ENCODE measurements around the gene PI3. TPM values are rescaled to one million over a fixed set of nuclear protein-coding genes. Genes with fewer than 3 reads are reported as not detected.

PI3 gene
- total and polyA plus RNA-seq, 9 of the 15 experiments (the other 6 are each of a cell fraction or from before 2014, with no cell fraction given) = not detected

DNA sequence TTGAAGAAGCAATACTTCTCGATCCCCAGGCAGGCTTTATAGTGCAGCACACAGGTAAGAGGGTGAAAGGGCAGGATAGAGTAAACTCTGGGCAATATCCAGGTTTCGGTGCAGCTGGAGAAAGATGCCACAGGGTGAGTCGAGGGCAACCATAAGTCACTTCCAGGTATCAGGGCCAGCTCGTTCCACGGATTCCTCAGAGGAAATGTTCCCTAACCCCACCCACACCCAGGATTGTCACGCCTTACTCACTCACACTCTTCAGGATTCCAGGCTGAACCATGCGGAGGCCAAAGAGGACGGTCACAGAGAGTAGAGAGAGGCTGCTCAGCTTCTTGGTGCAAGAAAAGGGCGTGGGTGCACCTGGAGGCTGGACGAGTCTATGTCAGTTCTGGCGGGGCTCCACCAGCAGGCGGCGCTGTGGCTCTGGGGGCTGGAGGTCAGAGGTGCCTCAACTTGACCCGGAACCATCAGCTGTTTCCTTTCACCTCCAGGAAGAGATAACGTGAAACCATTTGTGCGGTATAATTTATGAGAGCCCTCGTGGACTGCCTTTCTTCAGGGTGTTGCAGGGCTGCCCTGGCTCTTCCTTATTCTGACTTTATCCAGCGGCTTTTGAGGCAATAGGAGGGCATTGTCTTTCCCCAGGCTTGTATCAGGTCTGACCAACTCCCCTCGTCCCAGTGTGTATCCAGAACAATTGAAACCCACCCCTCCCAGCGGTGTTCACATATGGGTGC, 36.0 kb upstream of the PI3 start (continued):
- TF ChIP-seq, protein P1, sequence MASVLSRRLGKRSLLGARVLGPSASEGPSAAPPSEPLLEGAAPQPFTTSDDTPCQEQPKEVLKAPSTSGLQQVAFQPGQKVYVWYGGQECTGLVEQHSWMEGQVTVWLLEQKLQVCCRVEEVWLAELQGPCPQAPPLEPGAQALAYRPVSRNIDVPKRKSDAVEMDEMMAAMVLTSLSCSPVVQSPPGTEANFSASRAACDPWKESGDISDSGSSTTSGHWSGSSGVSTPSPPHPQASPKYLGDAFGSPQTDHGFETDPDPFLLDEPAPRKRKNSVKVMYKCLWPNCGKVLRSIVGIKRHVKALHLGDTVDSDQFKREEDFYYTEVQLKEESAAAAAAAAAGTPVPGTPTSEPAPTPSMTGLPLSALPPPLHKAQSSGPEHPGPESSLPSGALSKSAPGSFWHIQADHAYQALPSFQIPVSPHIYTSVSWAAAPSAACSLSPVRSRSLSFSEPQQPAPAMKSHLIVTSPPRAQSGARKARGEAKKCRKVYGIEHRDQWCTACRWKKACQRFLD (CRISPR knock-in tag; IDR thresholded peaks at IDR 0.05) = 0 out of 2 replicates have a peak, but pooled peaks have one; percentile 34
- TF ChIP-seq, protein P2, sequence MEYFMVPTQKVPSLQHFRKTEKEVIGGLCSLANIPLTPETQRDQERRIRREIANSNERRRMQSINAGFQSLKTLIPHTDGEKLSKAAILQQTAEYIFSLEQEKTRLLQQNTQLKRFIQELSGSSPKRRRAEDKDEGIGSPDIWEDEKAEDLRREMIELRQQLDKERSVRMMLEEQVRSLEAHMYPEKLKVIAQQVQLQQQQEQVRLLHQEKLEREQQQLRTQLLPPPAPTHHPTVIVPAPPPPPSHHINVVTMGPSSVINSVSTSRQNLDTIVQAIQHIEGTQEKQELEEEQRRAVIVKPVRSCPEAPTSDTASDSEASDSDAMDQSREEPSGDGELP (CRISPR knock-in tag; IDR thresholded peaks at IDR 0.05; ENCODE audit: borderline replicate concordance) = peak; percentile 97
- TF ChIP-seq ETV6 (IDR thresholded peaks at IDR 0.05; ENCODE audit: borderline replicate concordance in 1 of 2, low read depth in 2 of 2, low read length in 1 of 2) (no peak), ETV6 (CRISPR knock-in tag; IDR thresholded peaks at IDR 0.05; ENCODE audit: borderline replicate concordance) (no peak), RB1 (IDR thresholded peaks at IDR 0.05; ENCODE audit: low read depth) (peak; percentile 56; the same call in 1 of the 2 replicates), NR2C2 (CRISPR knock-in tag; IDR thresholded peaks at IDR 0.05) (peak; percentile 95), NR2C2 (tag; IDR thresholded peaks at IDR 0.05) (peak; percentile 98), DIDO1 (tag; IDR thresholded peaks at IDR 0.05; ENCODE audit: low read depth) (peak; percentile 35; the same call in 1 of the 2 replicates), MTA3 (IDR thresholded peaks at IDR 0.05; ENCODE audit: borderline replicate concordance) (peak; percentile 40; the same call in 1 of the 2 replicates), CBX3 (IDR thresholded peaks at IDR 0.05; ENCODE audit: borderline replicate concordance in 1 of 2, low read length in 2 of 2) (peak in 1 of 2 experiments; percentile 54; a peak in 1 of 3 replicates), GABPB1 (CRISPR knock-in tag; IDR thresholded peaks at IDR 0.05) (peak; percentile 67), ZNF12 (CRISPR knock-in tag; IDR thresholded peaks at IDR 0.05) (no peak), DACH1 (IDR thresholded peaks at IDR 0.05; ENCODE audit: partially characterized antibody) (peak; percentile 79)
- TF ChIP-seq, protein P3, sequence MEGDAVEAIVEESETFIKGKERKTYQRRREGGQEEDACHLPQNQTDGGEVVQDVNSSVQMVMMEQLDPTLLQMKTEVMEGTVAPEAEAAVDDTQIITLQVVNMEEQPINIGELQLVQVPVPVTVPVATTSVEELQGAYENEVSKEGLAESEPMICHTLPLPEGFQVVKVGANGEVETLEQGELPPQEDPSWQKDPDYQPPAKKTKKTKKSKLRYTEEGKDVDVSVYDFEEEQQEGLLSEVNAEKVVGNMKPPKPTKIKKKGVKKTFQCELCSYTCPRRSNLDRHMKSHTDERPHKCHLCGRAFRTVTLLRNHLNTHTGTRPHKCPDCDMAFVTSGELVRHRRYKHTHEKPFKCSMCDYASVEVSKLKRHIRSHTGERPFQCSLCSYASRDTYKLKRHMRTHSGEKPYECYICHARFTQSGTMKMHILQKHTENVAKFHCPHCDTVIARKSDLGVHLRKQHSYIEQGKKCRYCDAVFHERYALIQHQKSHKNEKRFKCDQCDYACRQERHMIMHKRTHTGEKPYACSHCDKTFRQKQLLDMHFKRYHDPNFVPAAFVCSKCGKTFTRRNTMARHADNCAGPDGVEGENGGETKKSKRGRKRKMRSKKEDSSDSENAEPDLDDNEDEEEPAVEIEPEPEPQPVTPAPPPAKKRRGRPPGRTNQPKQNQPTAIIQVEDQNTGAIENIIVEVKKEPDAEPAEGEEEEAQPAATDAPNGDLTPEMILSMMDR (IDR thresholded peaks at IDR 0.05 in 2 of 3, conservative IDR thresholded peaks at IDR 0.05 in 1 of 3; ENCODE audit: insufficient read depth in 2 of 3, low read depth in 1 of 3, low read length in 3 of 3) = peak; percentile 87 to 95 (median 95)
- TF ChIP-seq, protein P4, sequence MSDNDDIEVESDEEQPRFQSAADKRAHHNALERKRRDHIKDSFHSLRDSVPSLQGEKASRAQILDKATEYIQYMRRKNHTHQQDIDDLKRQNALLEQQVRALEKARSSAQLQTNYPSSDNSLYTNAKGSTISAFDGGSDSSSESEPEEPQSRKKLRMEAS (CRISPR knock-in tag; IDR thresholded peaks at IDR 0.05) = no peak
- TF ChIP-seq, protein P5, sequence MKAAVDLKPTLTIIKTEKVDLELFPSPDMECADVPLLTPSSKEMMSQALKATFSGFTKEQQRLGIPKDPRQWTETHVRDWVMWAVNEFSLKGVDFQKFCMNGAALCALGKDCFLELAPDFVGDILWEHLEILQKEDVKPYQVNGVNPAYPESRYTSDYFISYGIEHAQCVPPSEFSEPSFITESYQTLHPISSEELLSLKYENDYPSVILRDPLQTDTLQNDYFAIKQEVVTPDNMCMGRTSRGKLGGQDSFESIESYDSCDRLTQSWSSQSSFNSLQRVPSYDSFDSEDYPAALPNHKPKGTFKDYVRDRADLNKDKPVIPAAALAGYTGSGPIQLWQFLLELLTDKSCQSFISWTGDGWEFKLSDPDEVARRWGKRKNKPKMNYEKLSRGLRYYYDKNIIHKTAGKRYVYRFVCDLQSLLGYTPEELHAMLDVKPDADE (conservative IDR thresholded peaks at IDR 0.05; ENCODE audit: control insufficient read depth, low read depth, low read length) = 0 out of 2 replicates have a peak, but pooled peaks have one; percentile 26
- TF ChIP-seq, protein P6, sequence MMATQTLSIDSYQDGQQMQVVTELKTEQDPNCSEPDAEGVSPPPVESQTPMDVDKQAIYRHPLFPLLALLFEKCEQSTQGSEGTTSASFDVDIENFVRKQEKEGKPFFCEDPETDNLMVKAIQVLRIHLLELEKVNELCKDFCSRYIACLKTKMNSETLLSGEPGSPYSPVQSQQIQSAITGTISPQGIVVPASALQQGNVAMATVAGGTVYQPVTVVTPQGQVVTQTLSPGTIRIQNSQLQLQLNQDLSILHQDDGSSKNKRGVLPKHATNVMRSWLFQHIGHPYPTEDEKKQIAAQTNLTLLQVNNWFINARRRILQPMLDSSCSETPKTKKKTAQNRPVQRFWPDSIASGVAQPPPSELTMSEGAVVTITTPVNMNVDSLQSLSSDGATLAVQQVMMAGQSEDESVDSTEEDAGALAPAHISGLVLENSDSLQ (IDR thresholded peaks at IDR 0.05) = peak; percentile 49; the same call in 1 of the 2 replicates

All from K562 (cell line).